Uterus (tissue), 4 donors: ENCODE measurements around the gene KCNQ5. TPM values are rescaled to one million over a fixed set of nuclear protein-coding genes. Genes with fewer than 3 reads are reported as not detected.

Experiments used
- DNase-seq, 2 donors: peaks; one replicate each; pipeline ENCODE4 v3.0.0-alpha.2; 2019 to 2020
- H3K27ac ChIP-seq, 2 donors: fragments of 200-600 bp; sonication (generic); 1 replicate in 1 of 2; 2 replicates in 1 of 2; pipeline ENCODE4 v1.5.1; 2016 to 2018
- H3K27me3 ChIP-seq, 2 donors: fragments of 200-600 bp; sonication (generic); one replicate each; pipeline ENCODE4 v1.5.1; 2018 to 2019; ENCODE audit warnings: control low read depth in 1 of 2
- H3K36me3 ChIP-seq, 2 donors: fragments of 200-600 bp; sonication (generic); one replicate each; pipeline ENCODE4 v1.5.1; 2019; ENCODE audit warnings: control low read depth in 1 of 2
- H3K4me1 ChIP-seq, 2 donors: fragments of 200-600 bp; sonication (generic); one replicate each; pipeline ENCODE4 v1.5.1; 2018 to 2019; ENCODE audit warnings: control low read depth in 1 of 2
- H3K4me3 ChIP-seq, 2 donors: fragments of 200-600 bp; sonication (generic); 1 replicate in 1 of 2; 2 replicates in 1 of 2; pipeline ENCODE4 v1.5.1; 2018 to 2019; ENCODE audit warnings: mild to moderate bottlenecking in 1 of 2
- H3K9me3 ChIP-seq, 2 donors: fragments of 200-600 bp; sonication (generic); one replicate each; pipeline ENCODE4 v1.5.1; 2019; ENCODE audit warnings: control low read depth in 1 of 2
- POLR2A ChIP-seq, 2 donors: fragments of 450-650 bp; IDR thresholded peaks; one replicate each; pipeline ENCODE4 v1.6.1; 2016; ENCODE audit warnings: antibody characterized with exemption in 2 of 2, mild to moderate bottlenecking in 1 of 2, moderate library complexity in 1 of 2
- intact Hi-C: fragments of 100-400 bp; cut with DNase I; formaldehyde crosslinking; loops from one replicate; pipeline ENCODE4 v1.15.1; 2023; ENCODE audit warnings: low total_unique reads
- total RNA-seq, 4 donors: library from RNA; depleted of rRNA in 3 of 4; stranded (reverse); fragments of >200 nt in 3 of 4; gene quantifications; one replicate each; pipeline versions ENCODE4 v1.1.0 to v1.2.4, GENCODE V29; 2014 to 2023
- TF ChIP-seq, protein P1 (sequence below), 4 experiments: fragments of 200-600 bp in 2 of 4; fragments of 450-650 bp in 2 of 4; sonication (generic) in 2 of 4; IDR thresholded peaks; one replicate each; pipeline ENCODE4 v1.5.1; 2016 to 2019; ENCODE audit warnings: antibody characterized with exemption in 4 of 4, mild to moderate bottlenecking in 2 of 4, moderate library complexity in 1 of 4
- donor health status: DM: yes; HTN: yes; CAD: no.

Gene KCNQ5
- total RNA-seq, 4 donors from 2014 or later: 0.34 to 2.4 TPM; not detected in 2

DNA sequence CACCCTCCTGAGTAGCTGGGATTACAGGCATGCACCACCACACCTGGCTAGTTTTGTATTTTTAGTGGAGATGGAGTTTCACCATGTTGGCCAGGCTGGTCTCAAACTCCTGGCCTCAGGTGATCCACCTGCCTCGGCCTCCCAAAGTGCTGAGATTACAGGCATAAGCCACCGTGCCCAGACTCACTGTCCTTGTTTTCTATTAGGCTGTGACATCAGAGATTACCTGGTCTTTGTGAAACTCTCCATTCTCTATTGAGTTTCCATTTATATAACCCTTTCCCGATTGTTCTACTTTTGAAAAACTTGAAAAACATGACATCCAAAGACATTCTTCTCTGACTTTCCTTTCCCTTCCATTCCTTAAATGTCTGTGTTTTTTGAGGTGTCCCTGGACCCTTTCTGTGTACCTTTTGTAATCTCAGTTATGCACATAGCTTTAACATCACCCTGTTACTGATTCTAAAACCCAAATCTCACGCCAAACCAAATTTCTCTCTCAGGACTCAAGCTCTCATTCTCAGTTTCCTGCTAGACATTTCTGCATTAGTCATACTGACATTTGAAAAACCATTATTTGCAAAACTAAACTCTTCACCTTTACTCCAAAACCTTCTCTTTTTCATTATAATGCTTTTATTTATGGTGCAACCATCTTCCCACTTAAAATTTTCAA is 466.4 kb downstream of the KCNQ5 start:
- H3K9me3 ChIP-seq: no peaks in the 10 kb centered on the region
- no peaks in the 10 kb centered on the region for H3K4me1 ChIP-seq
- H3K27me3 ChIP-seq: no peaks in the 10 kb centered on the region
- H3K36me3 ChIP-seq: no peaks in the 10 kb centered on the region
- no peak overlapping the region for H3K4me3 ChIP-seq
- intact Hi-C loops: no loop called here
- no peak for DNase-seq
- no peak overlapping the region for H3K27ac ChIP-seq
- no peak for TF ChIP-seq POLR2A (IDR thresholded peaks at IDR 0.05)
- TF ChIP-seq, protein P1, sequence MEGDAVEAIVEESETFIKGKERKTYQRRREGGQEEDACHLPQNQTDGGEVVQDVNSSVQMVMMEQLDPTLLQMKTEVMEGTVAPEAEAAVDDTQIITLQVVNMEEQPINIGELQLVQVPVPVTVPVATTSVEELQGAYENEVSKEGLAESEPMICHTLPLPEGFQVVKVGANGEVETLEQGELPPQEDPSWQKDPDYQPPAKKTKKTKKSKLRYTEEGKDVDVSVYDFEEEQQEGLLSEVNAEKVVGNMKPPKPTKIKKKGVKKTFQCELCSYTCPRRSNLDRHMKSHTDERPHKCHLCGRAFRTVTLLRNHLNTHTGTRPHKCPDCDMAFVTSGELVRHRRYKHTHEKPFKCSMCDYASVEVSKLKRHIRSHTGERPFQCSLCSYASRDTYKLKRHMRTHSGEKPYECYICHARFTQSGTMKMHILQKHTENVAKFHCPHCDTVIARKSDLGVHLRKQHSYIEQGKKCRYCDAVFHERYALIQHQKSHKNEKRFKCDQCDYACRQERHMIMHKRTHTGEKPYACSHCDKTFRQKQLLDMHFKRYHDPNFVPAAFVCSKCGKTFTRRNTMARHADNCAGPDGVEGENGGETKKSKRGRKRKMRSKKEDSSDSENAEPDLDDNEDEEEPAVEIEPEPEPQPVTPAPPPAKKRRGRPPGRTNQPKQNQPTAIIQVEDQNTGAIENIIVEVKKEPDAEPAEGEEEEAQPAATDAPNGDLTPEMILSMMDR (IDR thresholded peaks at IDR 0.05): no peak

DNA sequence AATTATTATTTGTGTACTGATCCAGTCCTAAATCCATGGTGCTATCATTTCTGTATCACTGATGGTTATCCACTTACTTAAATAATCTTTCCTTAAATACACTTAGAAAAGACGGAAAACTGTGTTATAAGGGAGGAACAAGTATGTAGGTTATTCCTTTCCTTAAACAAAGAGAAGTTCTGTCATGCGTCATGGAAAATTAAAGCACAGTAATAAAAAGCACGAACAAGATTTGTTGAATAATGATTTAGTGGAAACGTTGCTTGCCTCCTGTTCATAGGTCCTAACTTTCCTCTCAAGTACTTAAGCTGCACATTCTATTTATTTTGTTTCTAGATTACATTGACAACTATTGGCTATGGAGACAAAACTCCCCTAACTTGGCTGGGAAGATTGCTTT is 483.1 kb downstream of the KCNQ5 start:
- TF ChIP-seq, protein P1 (IDR thresholded peaks at IDR 0.05): no peak
- TF ChIP-seq POLR2A (IDR thresholded peaks at IDR 0.05): no peak
- Histone ChIP-seq H3K4me1 (no peaks in the 10 kb centered on the region), H3K27ac (no peak overlapping the region), H3K27me3 (no peaks in the 10 kb centered on the region), H3K4me3 (no peak overlapping the region), H3K36me3 (no peaks in the 10 kb centered on the region), H3K9me3 (no peaks in the 10 kb centered on the region)
- intact Hi-C loops: no loop called here
- no peak for DNase-seq

DNA sequence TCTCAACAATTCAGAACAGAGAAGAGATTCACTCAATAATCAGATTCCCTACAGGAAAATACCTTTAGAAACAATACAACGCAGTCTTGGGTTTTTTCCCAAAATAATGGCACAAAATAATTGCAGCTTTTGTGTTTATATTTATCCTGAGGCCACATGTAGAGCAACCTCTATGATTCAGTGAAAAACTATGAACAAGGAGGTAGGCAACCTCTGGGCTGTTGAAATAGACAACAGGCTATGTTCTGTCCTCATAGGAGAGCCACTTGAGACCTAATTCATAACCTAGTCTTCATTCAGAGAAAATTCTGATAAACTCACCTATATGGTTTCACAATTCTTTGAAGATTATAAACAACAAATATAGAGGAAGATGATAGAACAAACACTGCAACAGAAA is 485.2 kb downstream of the KCNQ5 start:
- H3K36me3 ChIP-seq: no peaks in the 10 kb centered on the region
- no peak overlapping the region for H3K27ac ChIP-seq
- TF ChIP-seq, protein P1 (IDR thresholded peaks at IDR 0.05): no peak
- TF ChIP-seq POLR2A (IDR thresholded peaks at IDR 0.05): no peak
- intact Hi-C loops: no loop called here
- H3K9me3 ChIP-seq: no peaks in the 10 kb centered on the region
- H3K4me1 ChIP-seq: no peaks in the 10 kb centered on the region
- no peak overlapping the region for H3K4me3 ChIP-seq
- H3K27me3 ChIP-seq: no peaks in the 10 kb centered on the region
- DNase-seq: no peak

DNA sequence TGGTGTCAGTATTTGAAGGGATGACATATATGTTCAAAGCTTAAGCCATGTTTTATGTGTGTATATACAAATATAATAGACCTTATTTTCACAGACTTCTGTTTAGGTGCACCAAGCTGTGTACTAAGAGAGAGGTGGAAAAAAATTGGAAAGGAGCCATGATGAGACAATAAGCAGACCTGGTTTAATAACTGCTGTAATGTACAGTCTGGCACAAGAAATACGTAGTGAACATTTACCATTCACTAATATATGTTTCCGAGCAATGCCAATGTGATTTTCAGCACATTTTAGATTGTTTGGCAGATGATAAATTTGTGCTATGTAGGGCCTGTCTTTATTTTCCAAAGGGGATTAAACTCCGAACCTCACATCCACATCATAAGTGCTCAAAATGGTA is 487.1 kb downstream of the KCNQ5 start:
- Histone ChIP-seq H3K9me3 (no peaks in the 10 kb centered on the region), H3K4me3 (no peak overlapping the region), H3K27me3 (no peaks in the 10 kb centered on the region), H3K27ac (no peak overlapping the region), H3K4me1 (no peaks in the 10 kb centered on the region), H3K36me3 (no peaks in the 10 kb centered on the region)
- no peak for DNase-seq
- intact Hi-C loops: no loop called here
- TF ChIP-seq POLR2A (IDR thresholded peaks at IDR 0.05): no peak
- TF ChIP-seq, protein P1 (IDR thresholded peaks at IDR 0.05): no peak

DNA sequence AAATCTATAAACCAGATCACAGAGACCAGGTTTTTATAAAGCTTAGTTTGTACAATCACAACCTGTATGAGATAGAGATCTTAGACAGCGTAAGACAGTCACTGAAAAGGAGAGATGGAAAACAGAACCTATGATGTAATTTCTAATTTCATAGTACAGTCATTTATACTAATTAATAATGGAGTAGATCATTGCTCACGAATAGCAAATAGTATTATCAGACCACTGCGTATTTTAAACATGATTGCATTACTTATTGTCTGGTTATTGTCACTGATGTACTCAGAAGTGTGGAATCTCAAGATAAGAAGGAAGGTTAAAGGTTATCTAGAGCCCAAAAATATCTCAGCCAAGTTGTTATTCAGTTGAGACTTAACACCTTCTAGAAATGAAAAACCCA is 487.8 kb downstream of the KCNQ5 start:
- Histone ChIP-seq H3K4me3 (no peak overlapping the region), H3K27ac (no peak overlapping the region)

More for the DNA sequence above, 487.8 kb downstream of the KCNQ5 start:
- no peaks in the 10 kb centered on the region for H3K36me3 ChIP-seq
- H3K4me1 ChIP-seq: no peaks in the 10 kb centered on the region
- no peaks in the 10 kb centered on the region for H3K9me3 ChIP-seq
- intact Hi-C loops: no loop called here
- DNase-seq: no peak
- TF ChIP-seq POLR2A (IDR thresholded peaks at IDR 0.05): no peak
- TF ChIP-seq, protein P1 (IDR thresholded peaks at IDR 0.05): no peak
- no peaks in the 10 kb centered on the region for H3K27me3 ChIP-seq
